Measurements from ENCODE around the gene TMSB15A.
"Not testable (repeated sequence)": the region's sequence is repeated elsewhere in the genome, so short reads cannot be mapped to it uniquely, and the experiment has no call there.

Gene TMSB15A

GRCh38 chrX:102515975-102516941 lies at the start of gene TMSB15A:
TMSB15A (minus strand) TSS chrX:102516739.
- DNase-seq (ENCODE audit: low read depth): no peak

GRCh38 chrX:102560423-102561068 lies 44.0 kb upstream of the TMSB15A start:
- no peak for DNase-seq (ENCODE audit: low read depth)

- no peak for DNase-seq (ENCODE audit: low read depth)
Measured at GRCh38 chrX:102558607-102559006, 42.1 kb upstream of the TMSB15A start.

GRCh38 chrX:102548231-102548630 lies 31.7 kb upstream of the TMSB15A start:
- DNase-seq (ENCODE audit: low read depth): no peak

GRCh38 chrX:102546828-102547493 lies 30.4 kb upstream of the TMSB15A start:
- no peak for DNase-seq (ENCODE audit: low read depth)

- not testable (repeated sequence) for DNase-seq (ENCODE audit: low read depth)
Measured at GRCh38 chrX:102546175-102546574, 29.6 kb upstream of the TMSB15A start.

GRCh38 chrX:102535958-102536357 lies 19.4 kb upstream of the TMSB15A start:
- no peak for DNase-seq (ENCODE audit: low read depth)

- no peak for DNase-seq (ENCODE audit: low read depth)
Measured at GRCh38 chrX:102517326-102517725, 787 bp upstream of the TMSB15A start.

GRCh38 chrX:102514536-102514935 lies 2.0 kb downstream of the TMSB15A start:
- no peak for DNase-seq (ENCODE audit: low read depth)

- DNase-seq (ENCODE audit: low read depth): no peak
Measured at GRCh38 chrX:102498732-102499131, 17.8 kb downstream of the TMSB15A start.

- DNase-seq (ENCODE audit: low read depth): no peak
Measured at GRCh38 chrX:102491766-102492165, 24.8 kb downstream of the TMSB15A start.

GRCh38 chrX:102478765-102479164 lies 37.8 kb downstream of the TMSB15A start:
- DNase-seq (ENCODE audit: low read depth): not testable (repeated sequence)

GRCh38 chrX:102471762-102472220 lies 44.7 kb downstream of the TMSB15A start, which contains the start of gene TCP11X2:
TCP11X2 (minus strand) TSS chrX:102471812.
- not testable (repeated sequence) for DNase-seq (ENCODE audit: low read depth)

GRCh38 chrX:102470215-102470614 lies 46.3 kb downstream of the TMSB15A start:
- DNase-seq (ENCODE audit: low read depth): not testable (repeated sequence)

All from HS-27A (cell line).